HepG2 (cell line): ENCODE data around the gene BCAS1. TPM values are rescaled to one million over a fixed set of nuclear protein-coding genes. Genes with fewer than 3 reads are reported as not detected.

Source experiments
- EP300 ChIP-seq, 3 experiments: sonication (generic) in 1 of 3; formaldehyde crosslinking in 1 of 3; IDR thresholded peaks; 2 replicates each; pipeline versions ENCODE4 v1.5.1 to v1.6.1; 2011 to 2020; ENCODE audit warnings: low read depth in 2 of 3, low read length in 2 of 3, borderline replicate concordance in 1 of 3, improper control_type of control experiment in 1 of 3, mild to moderate bottlenecking in 1 of 3, missing genetic modification reagents in 1 of 3, moderate library complexity in 1 of 3
- HNRNPLL ChIP-seq: fragments of 200-400 bp; formaldehyde crosslinking; IDR thresholded peaks from 2 replicates; pipeline ENCODE4 v1.6.1; 2017; ENCODE audit warnings: mild to moderate bottlenecking, low read depth, low read length; ENCODE audit not compliant: poor library complexity, severe bottlenecking
- MIXL1 ChIP-seq: IDR thresholded peaks from 2 replicates; pipeline ENCODE4 v1.6.1; 2016
- MYC ChIP-seq: sonication (generic); formaldehyde crosslinking; IDR thresholded peaks from 2 replicates; pipeline ENCODE4 v1.9.0; 2021; ENCODE audit warnings: missing genetic modification reagents, borderline replicate concordance
- NFKB2 ChIP-seq: sonication (generic); formaldehyde crosslinking; IDR thresholded peaks from 2 replicates; pipeline ENCODE4 v1.4.0; 2020; ENCODE audit warnings: missing genetic modification reagents, borderline replicate concordance
- POGZ ChIP-seq: sonication (generic); formaldehyde crosslinking; IDR thresholded peaks from 2 replicates; pipeline ENCODE4 v1.4.0; 2020; ENCODE audit warnings: mild to moderate bottlenecking, missing genetic modification reagents
- SMAD3 ChIP-seq: sonication (generic); formaldehyde crosslinking; IDR thresholded peaks from 2 replicates; pipeline ENCODE4 v1.4.0; 2020; ENCODE audit warnings: missing genetic modification reagents
- SRSF9 ChIP-seq: fragments of 200-400 bp; formaldehyde crosslinking; IDR thresholded peaks from 2 replicates; pipeline ENCODE4 v1.6.1; 2018; ENCODE audit warnings: borderline replicate concordance, mild to moderate bottlenecking, low read depth, low read length; ENCODE audit not compliant: insufficient read depth, poor library complexity, severe bottlenecking
- ZBTB42 ChIP-seq: sonication (generic); formaldehyde crosslinking; IDR thresholded peaks from 2 replicates; pipeline ENCODE4 v1.5.0; 2020; ENCODE audit warnings: mild to moderate bottlenecking, missing genetic modification reagents
- ZNF326 ChIP-seq: sonication (generic); formaldehyde crosslinking; IDR thresholded peaks from 2 replicates; pipeline ENCODE4 v1.4.0; 2020; ENCODE audit warnings: missing genetic modification reagents, borderline replicate concordance
- ZNF790 ChIP-seq: sonication (generic); formaldehyde crosslinking; IDR thresholded peaks from 2 replicates; pipeline ENCODE4 v1.8.0; 2022; ENCODE audit warnings: missing genetic modification reagents, mild to moderate bottlenecking, borderline replicate concordance
- ZNF850 ChIP-seq: sonication (generic); formaldehyde crosslinking; conservative IDR thresholded peaks from 2 replicates; pipeline ENCODE4 v1.9.0; 2021; ENCODE audit warnings: mild to moderate bottlenecking, missing genetic modification reagents
- ZNF883 ChIP-seq: sonication (generic); formaldehyde crosslinking; IDR thresholded peaks from 2 replicates; pipeline ENCODE4 v1.5.1; 2020; ENCODE audit warnings: mild to moderate bottlenecking, missing genetic modification reagents; ENCODE audit errors: not compliant biosample characterization
- ZNF891 ChIP-seq: sonication (generic); formaldehyde crosslinking; IDR thresholded peaks from 2 replicates; pipeline ENCODE4 v1.5.0; 2020; ENCODE audit warnings: mild to moderate bottlenecking, missing genetic modification reagents
- polyA plus RNA-seq, 8 experiments: library from polyadenylated mRNA; depleted of rRNA in 3 of 8; stranded (reverse) in 7 of 8; unstranded in 1 of 8; fragments of >200 nt; fragmentation: Illumina TruSeq in 4 of 8; extraction: Trizol in 4 of 8; gene quantifications; 2 replicates each; pipeline versions ENCODE4 v1.2.1 to v1.2.3, GENCODE V29; 2011 to 2016; ENCODE audit warnings: low read depth in 4 of 8, missing spikeins in 1 of 8, mixed read lengths in 1 of 8; ENCODE audit not compliant: insufficient read depth in 1 of 8
- total RNA-seq, 5 experiments: library from RNA; depleted of rRNA; stranded (reverse); fragments of >200 nt; fragmentation: Illumina TruSeq; extraction: Trizol; gene quantifications; 2 replicates each; pipeline ENCODE4 v1.2.3, GENCODE V29; 2016; ENCODE audit warnings: low read depth in 1 of 5
- TF ChIP-seq, protein P1 (sequence below): conservative IDR thresholded peaks from 2 replicates; pipeline ENCODE4 v1.6.1; 2018; ENCODE audit warnings: missing genetic modification reagents
- TF ChIP-seq, protein P2 (sequence below): sonication (generic); formaldehyde crosslinking; IDR thresholded peaks from 2 replicates; pipeline ENCODE4 v1.4.0; 2020; ENCODE audit warnings: mild to moderate bottlenecking, missing genetic modification reagents
- TF ChIP-seq, protein P3 (sequence below): sonication (generic); formaldehyde crosslinking; IDR thresholded peaks from 2 replicates; pipeline ENCODE4 v1.5.1; 2020; ENCODE audit warnings: mild to moderate bottlenecking, missing genetic modification reagents, borderline replicate concordance
- TF ChIP-seq, protein P4 (sequence below): sonication (generic); formaldehyde crosslinking; conservative IDR thresholded peaks from 2 replicates; pipeline ENCODE4 v1.4.0; 2020; ENCODE audit warnings: missing genetic modification reagents

The BCAS1 gene
- total and polyA plus RNA-seq, 2 of the 13 experiments (the other 11 are each of a cell fraction or from before 2014, with no cell fraction given) = 0.55 to 0.91 TPM

DNA sequence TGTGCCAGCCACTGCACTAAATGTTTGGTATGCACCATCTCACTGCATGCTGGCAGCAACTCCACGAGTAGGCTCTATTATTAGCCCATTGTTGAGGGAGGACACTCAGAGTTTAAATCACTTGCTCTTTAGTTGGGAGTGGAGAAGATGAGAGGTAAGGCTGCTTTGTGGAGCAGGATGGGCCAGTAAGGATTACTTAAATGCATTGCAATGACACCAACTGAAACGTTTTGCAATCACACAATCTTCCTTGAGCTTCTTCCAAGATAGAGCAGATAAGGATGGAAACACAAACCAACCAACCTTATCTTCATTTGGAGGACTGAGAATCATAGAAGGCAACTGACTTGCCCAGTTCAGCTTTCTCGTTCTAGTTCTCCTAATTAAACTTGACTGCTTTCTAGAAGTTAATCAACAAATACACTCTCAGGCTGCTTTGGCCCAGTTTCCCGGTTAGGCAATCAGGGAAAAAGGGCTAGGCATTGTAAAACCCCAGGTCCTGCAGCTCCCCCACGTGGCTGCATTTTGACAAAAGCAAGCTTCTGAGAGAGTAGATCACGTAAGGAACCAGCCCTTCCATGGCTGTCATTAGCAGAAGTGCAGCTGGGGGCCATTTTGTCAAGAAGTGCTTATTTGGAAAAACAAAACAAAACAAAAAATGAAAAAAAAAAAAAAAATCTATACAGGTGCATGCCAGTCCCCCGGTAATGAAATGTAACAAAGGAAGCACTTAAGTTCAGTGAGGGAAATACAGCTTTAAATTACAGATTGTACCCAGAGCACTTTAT lies 130.6 kb downstream of the BCAS1 start (continued):
- TF ChIP-seq, protein P1, sequence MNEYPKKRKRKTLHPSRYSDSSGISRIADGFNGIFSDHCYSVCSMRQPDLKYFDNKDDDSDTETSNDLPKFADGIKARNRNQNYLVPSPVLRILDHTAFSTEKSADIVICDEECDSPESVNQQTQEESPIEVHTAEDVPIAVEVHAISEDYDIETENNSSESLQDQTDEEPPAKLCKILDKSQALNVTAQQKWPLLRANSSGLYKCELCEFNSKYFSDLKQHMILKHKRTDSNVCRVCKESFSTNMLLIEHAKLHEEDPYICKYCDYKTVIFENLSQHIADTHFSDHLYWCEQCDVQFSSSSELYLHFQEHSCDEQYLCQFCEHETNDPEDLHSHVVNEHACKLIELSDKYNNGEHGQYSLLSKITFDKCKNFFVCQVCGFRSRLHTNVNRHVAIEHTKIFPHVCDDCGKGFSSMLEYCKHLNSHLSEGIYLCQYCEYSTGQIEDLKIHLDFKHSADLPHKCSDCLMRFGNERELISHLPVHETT (CRISPR knock-in tag) = no peak
- TF ChIP-seq ZNF326 (CRISPR knock-in tag) (no peak), MYC (CRISPR knock-in tag) (no peak), NFKB2 (CRISPR knock-in tag) (no peak), ZBTB42 (CRISPR knock-in tag) (0 out of 2 replicates have a peak, but pooled peaks have one; percentile 30), MIXL1 (CRISPR knock-in tag) (peak; percentile 92), SRSF9 (no peak), HNRNPLL (no peak), POGZ (peak; percentile 67), ZNF850 (CRISPR knock-in tag) (0 out of 2 replicates have a peak, but pooled peaks have one; percentile 23), SMAD3 (CRISPR knock-in tag) (peak; percentile 94), ZNF790 (CRISPR knock-in tag) (no peak), ZNF883 (CRISPR knock-in tag) (no peak), ZNF891 (no peak), EP300 (IDR thresholded peaks at IDR 0.05; ENCODE audit: low read depth in 2 of 2, low read length in 2 of 2) (no peak), EP300 (CRISPR knock-in tag; IDR thresholded peaks at IDR 0.05; ENCODE audit: borderline replicate concordance) (no peak)
- TF ChIP-seq, protein P2, sequence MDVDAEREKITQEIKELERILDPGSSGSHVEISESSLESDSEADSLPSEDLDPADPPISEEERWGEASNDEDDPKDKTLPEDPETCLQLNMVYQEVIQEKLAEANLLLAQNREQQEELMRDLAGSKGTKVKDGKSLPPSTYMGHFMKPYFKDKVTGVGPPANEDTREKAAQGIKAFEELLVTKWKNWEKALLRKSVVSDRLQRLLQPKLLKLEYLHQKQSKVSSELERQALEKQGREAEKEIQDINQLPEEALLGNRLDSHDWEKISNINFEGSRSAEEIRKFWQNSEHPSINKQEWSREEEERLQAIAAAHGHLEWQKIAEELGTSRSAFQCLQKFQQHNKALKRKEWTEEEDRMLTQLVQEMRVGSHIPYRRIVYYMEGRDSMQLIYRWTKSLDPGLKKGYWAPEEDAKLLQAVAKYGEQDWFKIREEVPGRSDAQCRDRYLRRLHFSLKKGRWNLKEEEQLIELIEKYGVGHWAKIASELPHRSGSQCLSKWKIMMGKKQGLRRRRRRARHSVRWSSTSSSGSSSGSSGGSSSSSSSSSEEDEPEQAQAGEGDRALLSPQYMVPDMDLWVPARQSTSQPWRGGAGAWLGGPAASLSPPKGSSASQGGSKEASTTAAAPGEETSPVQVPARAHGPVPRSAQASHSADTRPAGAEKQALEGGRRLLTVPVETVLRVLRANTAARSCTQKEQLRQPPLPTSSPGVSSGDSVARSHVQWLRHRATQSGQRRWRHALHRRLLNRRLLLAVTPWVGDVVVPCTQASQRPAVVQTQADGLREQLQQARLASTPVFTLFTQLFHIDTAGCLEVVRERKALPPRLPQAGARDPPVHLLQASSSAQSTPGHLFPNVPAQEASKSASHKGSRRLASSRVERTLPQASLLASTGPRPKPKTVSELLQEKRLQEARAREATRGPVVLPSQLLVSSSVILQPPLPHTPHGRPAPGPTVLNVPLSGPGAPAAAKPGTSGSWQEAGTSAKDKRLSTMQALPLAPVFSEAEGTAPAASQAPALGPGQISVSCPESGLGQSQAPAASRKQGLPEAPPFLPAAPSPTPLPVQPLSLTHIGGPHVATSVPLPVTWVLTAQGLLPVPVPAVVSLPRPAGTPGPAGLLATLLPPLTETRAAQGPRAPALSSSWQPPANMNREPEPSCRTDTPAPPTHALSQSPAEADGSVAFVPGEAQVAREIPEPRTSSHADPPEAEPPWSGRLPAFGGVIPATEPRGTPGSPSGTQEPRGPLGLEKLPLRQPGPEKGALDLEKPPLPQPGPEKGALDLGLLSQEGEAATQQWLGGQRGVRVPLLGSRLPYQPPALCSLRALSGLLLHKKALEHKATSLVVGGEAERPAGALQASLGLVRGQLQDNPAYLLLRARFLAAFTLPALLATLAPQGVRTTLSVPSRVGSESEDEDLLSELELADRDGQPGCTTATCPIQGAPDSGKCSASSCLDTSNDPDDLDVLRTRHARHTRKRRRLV (CRISPR knock-in tag) = no peak
- TF ChIP-seq, protein P3, sequence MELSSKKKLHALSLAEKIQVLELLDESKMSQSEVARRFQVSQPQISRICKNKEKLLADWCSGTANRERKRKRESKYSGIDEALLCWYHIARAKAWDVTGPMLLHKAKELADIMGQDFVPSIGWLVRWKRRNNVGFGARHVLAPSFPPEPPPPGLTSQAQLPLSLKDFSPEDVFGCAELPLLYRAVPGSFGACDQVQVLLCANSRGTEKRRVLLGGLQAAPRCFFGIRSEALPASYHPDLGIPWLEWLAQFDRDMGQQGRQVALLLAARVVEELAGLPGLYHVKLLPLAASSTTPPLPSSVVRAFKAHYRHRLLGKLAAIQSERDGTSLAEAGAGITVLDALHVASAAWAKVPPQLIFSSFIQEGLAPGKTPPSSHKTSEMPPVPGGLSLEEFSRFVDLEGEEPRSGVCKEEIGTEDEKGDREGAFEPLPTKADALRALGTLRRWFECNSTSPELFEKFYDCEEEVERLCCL (CRISPR knock-in tag) = no peak
- TF ChIP-seq, protein P4, sequence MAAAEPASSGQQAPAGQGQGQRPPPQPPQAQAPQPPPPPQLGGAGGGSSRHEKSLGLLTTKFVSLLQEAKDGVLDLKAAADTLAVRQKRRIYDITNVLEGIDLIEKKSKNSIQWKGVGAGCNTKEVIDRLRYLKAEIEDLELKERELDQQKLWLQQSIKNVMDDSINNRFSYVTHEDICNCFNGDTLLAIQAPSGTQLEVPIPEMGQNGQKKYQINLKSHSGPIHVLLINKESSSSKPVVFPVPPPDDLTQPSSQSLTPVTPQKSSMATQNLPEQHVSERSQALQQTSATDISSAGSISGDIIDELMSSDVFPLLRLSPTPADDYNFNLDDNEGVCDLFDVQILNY (CRISPR knock-in tag) = no peak
